Hepatic stellate cell (primary cell): ENCODE data around the gene PTGES2.

Source experiments
- DNase-seq: peaks from one replicate; pipeline ENCODE4 v3.0.0; 2011; ENCODE audit warnings: low spot score

PTGES2 gene

GRCh38 chr9:128127568-128127989 is at the start of gene PTGES2:
PTGES2 (minus strand) TSS chr9:128127729; CDS start chr9:128127717, 12 bp downstream.
- peak; percentile 84 for DNase-seq

DNA sequence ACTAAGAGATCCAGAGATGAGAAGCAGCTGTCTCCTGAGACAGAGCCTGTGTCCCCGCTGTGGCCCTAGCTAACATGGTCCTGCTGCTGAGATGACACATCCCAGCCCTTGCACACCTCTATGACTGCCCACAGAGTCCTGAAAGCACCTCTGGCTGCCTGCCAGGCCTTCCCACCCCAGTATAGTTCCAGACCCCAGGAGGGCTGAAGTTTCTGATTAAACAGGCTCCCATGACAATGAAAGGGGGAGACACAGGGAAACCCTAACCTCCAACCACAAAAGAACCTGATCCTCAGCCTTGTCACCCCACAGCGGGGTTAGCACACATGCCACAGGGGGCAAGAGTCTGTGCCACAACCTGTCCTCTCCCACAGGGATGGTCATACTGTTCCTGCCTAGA is 48.2 kb upstream of the PTGES2 start:
- DNase-seq = no peak

DNA sequence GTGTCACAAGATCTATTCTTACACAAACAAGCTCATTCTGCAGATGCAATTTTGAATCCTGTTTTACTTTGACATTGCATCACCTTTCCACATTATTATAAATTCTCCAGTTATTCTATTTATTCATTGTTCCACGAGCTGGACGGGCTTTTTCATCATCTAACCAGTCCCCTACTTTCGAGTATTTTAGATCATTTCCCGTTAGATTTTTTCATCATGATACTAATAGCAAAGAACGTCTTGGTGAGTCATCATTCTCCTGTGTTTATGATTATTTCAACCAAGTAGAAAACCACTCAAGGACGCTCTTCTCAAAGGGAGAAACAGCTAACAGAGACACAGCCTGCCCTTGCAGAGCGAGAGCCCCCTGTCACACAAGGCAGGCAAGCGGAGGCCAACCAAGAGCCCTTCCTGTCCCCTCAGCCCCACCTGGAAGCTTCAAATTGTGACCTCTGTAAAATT is 47.6 kb upstream of the PTGES2 start:
- DNase-seq = peak; percentile 48

- DNase-seq = no peak
Observed at GRCh38 chr9:128174062-128174461, 46.5 kb upstream of the PTGES2 start.

- no peak for DNase-seq
Observed at GRCh38 chr9:128169925-128170324, 42.4 kb upstream of the PTGES2 start.

- no peak for DNase-seq
Observed at GRCh38 chr9:128169492-128169891, 42.0 kb upstream of the PTGES2 start.

GRCh38 chr9:128168731-128169308 is 41.3 kb upstream of the PTGES2 start:
- no peak for DNase-seq

DNA sequence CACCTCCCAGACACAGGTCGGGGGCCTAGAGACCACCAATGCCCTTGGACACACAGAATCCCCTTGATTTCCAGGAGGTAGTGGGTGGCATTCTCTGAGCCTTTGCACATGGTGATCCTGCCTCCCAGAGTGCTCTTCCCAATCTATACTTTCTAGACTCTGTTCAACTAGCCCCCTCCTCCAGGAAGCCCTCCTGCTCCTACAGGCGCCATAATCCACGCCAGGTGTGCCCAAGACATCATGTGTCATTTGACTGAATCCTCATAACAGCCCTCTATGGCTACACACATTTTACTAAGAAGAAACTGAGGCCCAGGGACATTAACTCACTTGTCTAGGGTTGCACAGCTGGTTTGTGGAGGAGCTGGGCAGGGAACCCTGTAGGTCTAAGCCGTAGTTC is 39.7 kb upstream of the PTGES2 start:
- no peak for DNase-seq

- DNase-seq = no peak
Observed at GRCh38 chr9:128166169-128166568, 38.6 kb upstream of the PTGES2 start.

DNA sequence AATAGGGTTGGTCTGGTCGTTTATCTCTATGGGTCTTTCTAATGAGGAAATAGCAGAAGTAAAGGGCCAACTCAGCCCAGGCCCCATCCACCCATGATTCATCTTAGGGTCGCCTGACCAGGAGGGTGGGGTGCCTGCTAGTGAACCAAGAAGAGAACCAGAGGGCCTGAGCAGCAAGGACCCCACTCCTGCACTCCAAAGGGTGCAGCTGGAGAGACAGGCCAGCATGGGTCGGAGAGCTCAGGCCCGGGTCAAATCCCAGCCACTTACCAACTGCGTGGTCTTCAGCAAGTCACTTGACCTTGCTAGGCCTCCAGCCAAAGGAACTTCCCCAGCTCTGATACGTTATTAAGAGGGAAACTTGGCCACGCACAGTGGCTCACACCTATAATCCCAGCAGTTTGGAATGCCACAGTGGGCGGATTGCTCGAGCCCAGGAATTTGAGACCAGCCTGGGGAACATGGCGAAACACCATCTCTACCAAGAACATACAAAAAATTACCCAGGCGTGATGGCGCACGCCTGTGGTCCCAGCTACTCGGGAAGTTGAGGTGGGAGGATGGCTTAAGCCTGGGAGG is 36.9 kb upstream of the PTGES2 start:
- no peak for DNase-seq

DNA sequence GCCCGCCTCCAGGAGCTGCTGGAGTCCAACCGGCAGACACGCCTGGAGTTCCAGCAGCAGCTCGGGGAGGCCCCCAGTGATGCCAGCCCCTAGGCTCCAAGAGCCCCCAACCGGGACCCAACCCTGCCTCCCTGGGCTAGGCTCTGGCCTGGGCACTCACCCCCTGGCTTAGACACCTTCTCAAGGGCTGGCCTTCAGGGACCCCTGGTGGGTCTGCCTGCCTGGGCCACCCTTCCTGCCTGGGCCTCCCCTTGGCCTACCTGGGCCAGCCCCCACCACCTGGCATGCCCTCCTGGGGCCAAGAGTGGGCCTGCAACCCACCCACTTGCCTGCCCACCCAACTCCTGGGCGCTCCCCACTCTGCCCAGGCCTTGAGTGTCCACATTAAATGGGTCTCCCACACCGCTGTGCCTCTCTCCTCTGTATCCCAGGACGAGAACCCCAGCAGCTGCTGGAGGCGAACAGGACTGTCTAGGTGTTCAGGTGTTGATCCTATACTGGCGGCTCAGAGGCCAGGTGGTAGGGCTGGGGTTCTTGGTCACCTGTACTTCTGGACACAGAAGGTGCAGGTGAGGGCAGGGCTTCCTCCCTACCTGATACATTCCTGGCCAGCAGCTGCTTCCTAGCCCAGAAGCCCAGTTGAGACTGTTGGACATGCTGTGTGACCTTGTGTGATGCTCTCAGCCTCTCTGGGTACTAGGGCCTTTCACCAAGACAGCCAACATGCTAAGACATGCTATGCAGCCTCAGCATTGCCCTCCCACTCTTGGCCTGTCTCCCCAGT is 36.2 kb upstream of the PTGES2 start:
- DNase-seq = no peak

- DNase-seq = no peak
Observed at GRCh38 chr9:128163027-128163515, 35.5 kb upstream of the PTGES2 start.

- DNase-seq = no peak
Observed at GRCh38 chr9:128162215-128163026, 34.9 kb upstream of the PTGES2 start.

DNA sequence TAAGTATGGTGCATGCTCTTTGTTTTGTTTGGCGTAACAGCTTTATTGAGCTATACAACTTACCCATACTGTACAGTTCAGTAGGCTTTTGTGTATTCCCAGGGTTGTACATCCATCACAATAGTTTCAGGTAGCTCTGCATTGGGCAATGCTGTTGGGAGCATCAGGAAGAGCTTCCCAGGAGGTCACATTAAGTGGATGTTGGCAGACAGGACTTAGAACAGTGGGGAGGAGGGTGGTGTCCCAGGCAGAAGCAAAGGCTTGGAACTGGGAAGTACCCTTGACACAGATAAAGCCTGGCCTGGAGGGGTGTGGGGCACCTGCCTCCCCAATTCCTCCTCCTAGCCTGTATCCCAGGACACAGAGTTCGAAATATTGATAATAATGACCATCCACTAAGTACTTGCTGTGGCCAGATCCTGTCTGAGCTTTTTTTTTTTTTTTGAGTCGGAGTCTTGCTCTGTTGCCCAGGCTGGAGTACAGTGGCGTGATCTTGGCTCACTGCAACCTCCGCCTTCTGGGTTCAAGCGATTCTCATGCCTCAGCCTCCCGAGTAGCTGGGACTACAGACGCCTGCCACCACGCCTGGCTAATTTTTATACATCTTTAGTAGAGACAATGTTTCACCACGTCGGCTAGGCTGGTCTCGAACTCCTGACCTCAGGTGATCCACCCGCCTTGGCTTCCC is 33.8 kb upstream of the PTGES2 start:
- no peak for DNase-seq

- DNase-seq = peak; percentile 61
Observed at GRCh38 chr9:128160603-128160987, 33.1 kb upstream of the PTGES2 start.

DNA sequence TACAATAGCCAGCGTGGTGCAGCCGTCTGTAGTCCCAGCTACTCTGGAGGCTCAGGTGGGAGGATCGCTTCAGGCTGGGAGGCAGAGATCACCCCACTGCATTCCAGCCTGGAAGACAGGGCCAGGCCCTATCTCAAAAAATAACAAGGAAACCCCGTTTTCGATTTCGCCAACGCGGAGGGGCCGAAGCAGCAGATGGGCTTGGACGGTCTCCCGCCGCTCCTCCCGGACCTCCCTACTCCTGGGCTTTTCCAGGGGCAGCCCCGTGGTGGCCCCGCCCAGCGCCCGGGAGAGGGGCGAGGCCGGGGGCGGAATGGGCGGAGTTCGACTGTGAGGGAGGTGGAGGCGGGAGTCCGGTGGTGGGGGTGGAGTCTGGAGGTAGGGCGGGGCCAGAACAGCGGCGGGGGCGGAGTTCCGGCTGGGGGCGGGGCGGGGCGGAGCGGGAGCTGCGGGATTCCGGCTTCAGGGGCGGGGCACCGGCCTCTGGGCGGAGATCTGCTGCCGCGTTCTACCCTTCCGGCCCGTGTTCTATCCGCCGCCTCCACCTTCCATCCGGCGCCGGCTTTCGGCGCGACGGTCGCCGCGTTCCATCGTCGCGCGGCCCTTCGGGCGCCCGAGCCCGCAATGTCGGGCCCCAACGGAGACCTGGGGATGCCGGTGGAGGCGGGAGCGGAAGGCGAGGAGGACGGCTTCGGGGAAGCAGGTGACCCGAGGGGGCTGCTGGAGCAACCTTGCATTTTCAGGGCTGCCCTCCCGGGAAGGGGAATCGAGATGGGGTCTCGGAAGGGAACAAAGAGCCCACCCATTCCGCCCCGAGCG is 32.5 kb upstream of the PTGES2 start, which contains the start of gene BBLN:
Gene BBLN (plus strand): TSS at position 482 of the 819 bp plus-strand sequence. CDS start 143 bp downstream, at position 625.
- DNase-seq = peak; percentile 99

DNA sequence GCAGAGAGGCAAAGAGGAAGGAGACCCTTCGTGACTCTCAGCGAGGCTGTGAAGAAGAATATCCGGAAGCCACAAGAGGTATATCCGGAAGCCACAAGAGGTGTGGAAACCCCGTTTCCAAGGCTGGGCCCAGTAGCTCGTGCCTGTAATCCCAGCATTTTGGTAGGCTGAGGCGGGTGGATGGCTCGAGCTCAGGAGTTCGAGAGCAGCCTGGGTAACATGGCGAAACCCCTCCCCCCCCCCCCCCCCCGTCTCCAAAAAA is 31.9 kb upstream of the PTGES2 start:
- DNase-seq = no peak

DNA sequence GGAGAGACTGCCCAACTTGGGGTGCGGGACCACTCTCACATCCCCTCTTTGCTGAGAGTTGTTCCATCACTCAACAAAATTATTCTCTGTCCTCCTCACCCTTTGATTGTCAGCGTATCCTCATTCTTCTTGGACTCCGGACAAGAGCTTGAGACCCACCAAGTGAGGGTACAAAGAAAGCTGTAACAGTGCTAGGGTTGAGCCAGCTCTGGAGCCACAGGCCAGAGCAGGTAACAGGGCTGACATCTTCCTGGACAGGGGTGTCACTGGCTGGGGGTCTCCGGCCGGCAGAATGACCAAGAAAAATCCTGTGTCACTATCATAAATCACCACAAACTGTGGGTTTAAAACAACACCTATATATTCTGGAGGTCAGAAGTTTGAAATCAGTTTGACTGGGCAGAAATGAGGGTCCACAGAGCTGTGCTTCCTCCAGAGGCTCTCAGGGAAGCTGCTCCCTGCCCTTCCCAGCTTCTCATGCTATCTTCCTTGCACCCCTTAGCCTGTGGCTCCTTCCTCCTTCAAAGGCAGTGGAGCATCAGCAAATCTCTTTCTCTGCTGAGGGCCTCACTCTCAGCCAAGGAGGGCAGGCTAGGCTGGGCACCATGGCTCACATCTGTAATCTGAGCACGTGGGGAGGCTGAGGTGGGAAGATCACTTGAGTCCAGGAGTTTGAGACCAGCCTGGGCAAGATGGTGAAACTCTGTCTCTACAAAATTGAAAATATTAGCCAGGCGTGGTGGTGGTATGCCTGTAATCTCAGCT is 28.4 kb upstream of the PTGES2 start:
- no peak for DNase-seq

DNA sequence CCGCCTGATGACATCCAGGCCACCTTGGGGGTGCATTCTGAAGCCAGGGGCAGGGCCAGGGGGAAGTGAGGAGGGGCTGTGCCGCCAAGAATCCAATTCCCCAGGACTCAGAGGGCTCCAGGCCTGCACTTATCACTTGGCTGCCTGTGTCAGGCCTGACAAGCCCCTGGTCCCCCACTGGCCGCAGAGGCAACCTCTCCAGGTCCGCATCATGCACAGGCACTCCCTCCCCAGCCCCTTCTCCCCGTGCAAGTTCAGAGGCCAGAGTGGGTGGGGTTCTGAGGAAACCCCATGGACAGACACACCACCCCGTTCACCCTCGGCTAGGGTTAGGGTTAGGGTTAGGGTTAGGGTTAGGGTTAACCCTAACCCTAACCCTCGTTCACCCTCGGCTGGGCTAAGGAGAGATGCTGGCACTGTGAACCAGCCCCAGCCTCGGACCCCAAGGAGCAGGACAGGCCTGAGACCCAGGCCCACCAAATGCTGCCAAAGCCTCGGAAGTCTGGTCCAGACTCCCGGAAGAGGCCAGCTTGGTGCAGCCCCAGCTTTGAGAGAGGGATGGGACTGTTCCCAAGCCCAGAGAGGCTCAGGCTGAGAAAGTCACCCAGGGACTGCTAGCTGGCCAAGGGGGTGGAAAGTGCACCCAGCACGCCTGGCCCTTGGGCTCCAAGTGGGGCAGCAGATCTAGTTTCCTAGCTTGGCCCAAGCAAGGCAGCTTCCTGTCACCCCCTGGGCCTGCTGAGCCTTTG is 26.6 kb upstream of the PTGES2 start:
- DNase-seq = no peak
